GM13976 (cell line): Measurements from ENCODE around the gene MBD1.
"Not testable (repeated sequence)": the region's sequence is repeated elsewhere in the genome, so short reads cannot be mapped to it uniquely, and the experiment has no call there.

Experiments used
- DNase-seq: peaks from one replicate; pipeline ENCODE4 v3.0.0; 2012; ENCODE audit warnings: low spot score
- in situ Hi-C: fragments of 300-500 bp; cut with MboI; formaldehyde crosslinking; loops from one replicate; pipeline ENCODE4 v1.12.0; 2022; ENCODE audit warnings: low sequenced_read_pairs, mixed read lengths, inconsistent platforms; ENCODE audit not compliant: unreplicated experiment
- TF ChIP-seq, protein P1 (sequence below): IDR thresholded peaks from 2 replicates; pipeline ENCODE4 v1.5.1; 2012; ENCODE audit warnings: borderline replicate concordance, mild to moderate bottlenecking; ENCODE audit not compliant: insufficient read depth; ENCODE audit errors: extremely low read depth, missing control alignments, control extremely low read depth

MBD1 gene

DNA sequence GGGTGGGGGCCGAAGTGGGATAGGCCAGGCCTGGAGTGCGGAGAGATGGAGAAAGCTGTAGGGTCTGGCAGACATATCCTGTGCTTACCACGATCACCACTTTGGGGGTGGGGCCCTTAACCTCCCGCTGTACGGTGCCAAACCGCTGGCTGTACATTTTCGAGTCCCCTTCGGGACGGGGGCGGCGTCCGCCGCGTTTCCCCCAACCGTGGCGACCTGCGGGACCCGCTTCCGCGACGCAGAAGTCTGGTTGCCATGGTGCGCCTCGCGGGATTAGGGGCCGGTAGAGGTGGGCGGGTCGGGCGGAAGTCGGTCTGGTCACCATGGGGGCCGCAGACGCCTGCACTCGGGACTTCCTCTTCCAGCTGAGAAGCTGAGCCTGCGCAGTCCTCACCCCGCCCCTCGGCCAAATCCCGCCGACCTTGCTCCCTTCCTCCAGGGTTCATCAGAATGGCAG, 15.0 kb downstream of the MBD1 start, which contains the start of gene CFAP53:
Gene CFAP53 (minus strand): TSS at position 248 of the 457 bp plus-strand sequence. CDS start 91 bp downstream, at position 157.
- in situ Hi-C loops, result no loop called here
- TF ChIP-seq, protein P1, sequence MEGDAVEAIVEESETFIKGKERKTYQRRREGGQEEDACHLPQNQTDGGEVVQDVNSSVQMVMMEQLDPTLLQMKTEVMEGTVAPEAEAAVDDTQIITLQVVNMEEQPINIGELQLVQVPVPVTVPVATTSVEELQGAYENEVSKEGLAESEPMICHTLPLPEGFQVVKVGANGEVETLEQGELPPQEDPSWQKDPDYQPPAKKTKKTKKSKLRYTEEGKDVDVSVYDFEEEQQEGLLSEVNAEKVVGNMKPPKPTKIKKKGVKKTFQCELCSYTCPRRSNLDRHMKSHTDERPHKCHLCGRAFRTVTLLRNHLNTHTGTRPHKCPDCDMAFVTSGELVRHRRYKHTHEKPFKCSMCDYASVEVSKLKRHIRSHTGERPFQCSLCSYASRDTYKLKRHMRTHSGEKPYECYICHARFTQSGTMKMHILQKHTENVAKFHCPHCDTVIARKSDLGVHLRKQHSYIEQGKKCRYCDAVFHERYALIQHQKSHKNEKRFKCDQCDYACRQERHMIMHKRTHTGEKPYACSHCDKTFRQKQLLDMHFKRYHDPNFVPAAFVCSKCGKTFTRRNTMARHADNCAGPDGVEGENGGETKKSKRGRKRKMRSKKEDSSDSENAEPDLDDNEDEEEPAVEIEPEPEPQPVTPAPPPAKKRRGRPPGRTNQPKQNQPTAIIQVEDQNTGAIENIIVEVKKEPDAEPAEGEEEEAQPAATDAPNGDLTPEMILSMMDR, result no peak
- peak; percentile 96 for DNase-seq

DNA sequence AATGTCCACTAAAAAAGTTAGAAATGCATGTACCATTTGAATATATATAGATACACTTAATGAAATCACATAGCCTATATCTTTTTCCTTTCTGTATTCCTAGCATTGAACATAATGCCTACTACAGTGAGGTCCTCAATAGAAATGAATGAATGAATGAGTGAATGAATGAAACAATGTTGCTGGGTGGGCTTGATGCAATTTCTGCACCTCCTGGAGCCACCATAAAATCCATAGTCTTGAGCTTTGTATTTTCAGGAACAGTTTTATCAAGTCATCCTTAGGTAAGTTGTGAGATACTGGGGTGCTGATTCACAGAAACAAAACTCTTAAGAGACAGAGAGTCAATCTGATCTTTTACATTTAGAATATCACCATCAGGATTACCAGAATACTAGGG, 18.3 kb downstream of the MBD1 start:
- TF ChIP-seq, protein P1, result no peak
- in situ Hi-C loops, result no loop called here
- DNase-seq, result no peak

DNA sequence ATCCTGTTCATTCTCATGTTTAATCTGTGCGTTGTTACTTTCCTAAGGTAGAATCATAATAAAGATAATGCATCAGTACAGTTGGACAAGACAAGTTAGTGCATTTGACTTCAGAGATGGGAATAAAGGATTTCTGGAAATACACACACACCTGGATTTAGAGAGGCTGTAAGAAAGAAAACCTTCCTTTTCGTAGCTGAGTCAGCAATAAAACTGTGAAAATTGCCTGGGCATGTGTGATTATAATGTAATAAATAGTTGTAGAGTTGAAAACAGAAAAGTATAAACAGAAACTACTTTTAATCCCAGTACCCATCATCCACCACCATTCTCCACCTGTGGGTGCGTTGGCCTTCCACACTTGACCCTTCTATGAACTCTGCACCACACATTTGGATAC, 30.4 kb downstream of the MBD1 start:
- no peak for DNase-seq
- in situ Hi-C loops, result no loop called here
- TF ChIP-seq, protein P1, result no peak

DNA sequence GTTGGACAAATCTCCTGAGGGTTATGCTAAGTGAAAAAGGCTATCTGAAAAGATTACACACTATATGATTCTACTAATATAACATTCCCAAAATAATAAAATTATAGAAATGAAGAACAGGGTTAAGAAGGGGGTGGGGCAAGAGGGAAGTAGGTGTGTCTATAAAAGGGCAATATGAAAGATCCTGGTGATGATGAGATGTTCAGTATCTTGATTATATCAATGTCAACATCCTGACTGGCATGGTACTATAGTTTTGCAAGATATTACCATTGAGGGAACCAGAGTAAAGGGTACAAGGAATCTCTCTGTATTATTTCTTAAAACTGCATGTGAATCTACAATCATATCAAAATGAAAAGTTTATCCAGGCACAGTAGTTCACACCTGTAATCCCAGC, 31.7 kb downstream of the MBD1 start:
- DNase-seq, result no peak
- in situ Hi-C loops, result no loop called here
- TF ChIP-seq, protein P1, result no peak

DNA sequence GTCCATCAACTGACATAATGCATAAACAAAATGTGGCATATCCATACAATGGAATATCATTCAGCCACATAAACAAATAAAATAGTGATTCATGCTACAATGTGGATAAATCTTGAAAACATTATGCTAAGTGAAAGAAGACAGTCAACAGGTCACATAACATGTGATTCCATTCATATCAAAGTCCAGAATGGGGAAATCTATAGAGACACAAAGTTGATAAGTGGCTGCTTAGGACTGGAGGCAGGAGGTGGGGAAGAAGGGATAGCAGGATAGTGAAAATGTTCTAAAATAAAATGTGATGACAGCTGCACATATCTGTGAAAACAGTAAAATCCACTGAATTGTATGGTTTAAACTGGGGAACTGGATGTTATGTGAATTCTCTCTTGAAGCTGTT, 33.8 kb downstream of the MBD1 start:
- in situ Hi-C loops, result no loop called here
- TF ChIP-seq, protein P1, result no peak
- no peak for DNase-seq

DNA sequence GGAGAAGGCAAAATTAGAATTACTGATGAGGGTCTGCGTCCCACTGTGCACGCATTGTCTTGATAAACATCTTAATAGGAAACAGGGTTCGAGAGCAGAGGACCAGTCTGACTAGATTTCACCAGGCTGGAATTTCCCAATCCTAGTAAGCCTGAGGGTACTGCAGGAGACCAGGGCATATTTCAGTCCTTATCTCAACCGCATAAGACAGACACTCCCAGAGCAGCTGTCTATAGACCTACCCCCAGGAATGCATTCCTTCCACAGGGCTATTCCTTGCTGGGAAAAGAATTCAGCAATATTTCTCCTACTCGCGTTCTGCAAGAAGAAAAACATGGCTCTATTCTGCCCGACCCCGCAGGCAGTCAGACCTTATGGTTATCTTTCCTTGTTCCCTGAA, 39.6 kb downstream of the MBD1 start:
- DNase-seq, in situ Hi-C loops: not testable (repeated sequence)

DNA sequence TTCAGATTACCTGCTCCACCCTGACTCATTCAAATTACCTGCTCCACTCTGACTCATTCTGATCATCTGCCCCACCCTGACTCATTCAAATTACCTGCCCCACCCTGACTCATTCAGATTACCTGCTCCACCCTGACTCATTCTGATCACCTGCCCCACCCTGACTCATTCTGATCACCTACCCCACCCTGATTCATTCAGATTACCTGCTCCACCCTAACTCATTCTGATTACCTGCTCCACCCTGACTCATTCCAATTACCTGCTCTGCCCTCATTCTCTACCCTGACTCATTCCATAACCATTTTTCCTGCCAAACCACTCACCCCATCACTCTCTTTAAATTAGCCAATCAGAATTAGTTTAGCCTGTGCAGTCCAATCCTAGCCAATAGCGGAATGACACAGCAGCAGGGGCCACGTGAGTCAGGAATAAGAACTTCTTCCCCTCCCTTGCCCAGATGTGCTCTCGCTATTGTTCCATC, 41.2 kb downstream of the MBD1 start:
- in situ Hi-C loops, result no loop called here
- TF ChIP-seq, protein P1, result no peak
- no peak for DNase-seq
